ENCODE data around the gene CD9. TPM values are rescaled to one million over a fixed set of nuclear protein-coding genes. Genes with fewer than 3 reads are reported as not detected.
"Not testable (repeated sequence)": the region's sequence is repeated elsewhere in the genome, so short reads cannot be mapped to it uniquely, and the experiment has no call there.

Gene CD9
- total RNA-seq, 1 donor from 2014 or later: 17.6 TPM

DNA sequence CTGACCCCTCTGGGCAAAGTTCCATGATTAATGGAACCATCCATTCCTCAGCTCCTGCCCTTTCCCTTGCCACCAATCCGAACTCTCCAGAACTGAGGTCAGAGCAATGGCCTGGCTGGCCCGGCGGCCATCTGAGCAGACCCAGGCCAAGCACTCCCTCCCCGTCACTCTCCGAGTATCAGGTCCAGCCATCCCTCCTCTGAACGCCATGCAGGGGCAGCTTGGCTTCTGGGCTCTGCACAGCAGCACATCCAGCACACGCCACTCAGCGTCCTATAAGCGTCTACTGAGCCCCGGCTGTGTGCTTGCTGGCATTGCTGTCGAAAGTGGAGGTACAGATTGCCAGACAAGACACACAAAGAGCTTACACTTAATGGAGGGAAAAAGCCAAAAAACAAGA is 41.5 kb upstream of the CD9 start:
- no peaks in the 10 kb centered on the region for H3K4me1 Mint-ChIP-seq (ENCODE audit: low read depth, unreplicated experiment)
- no peaks in the 10 kb centered on the region for H3K9me3 Mint-ChIP-seq (ENCODE audit: unreplicated experiment)
- TF ChIP-seq, protein P1, sequence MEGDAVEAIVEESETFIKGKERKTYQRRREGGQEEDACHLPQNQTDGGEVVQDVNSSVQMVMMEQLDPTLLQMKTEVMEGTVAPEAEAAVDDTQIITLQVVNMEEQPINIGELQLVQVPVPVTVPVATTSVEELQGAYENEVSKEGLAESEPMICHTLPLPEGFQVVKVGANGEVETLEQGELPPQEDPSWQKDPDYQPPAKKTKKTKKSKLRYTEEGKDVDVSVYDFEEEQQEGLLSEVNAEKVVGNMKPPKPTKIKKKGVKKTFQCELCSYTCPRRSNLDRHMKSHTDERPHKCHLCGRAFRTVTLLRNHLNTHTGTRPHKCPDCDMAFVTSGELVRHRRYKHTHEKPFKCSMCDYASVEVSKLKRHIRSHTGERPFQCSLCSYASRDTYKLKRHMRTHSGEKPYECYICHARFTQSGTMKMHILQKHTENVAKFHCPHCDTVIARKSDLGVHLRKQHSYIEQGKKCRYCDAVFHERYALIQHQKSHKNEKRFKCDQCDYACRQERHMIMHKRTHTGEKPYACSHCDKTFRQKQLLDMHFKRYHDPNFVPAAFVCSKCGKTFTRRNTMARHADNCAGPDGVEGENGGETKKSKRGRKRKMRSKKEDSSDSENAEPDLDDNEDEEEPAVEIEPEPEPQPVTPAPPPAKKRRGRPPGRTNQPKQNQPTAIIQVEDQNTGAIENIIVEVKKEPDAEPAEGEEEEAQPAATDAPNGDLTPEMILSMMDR (IDR thresholded peaks at IDR 0.05; ENCODE audit: partially characterized antibody, unreplicated experiment): no peak
- H3K27ac Mint-ChIP-seq (ENCODE audit: unreplicated experiment): no peak overlapping the region
- peaks cover 9% of the 10 kb centered on the region for H3K36me3 Mint-ChIP-seq (ENCODE audit: unreplicated experiment)
- no peak overlapping the region for H3K4me3 Mint-ChIP-seq (ENCODE audit: unreplicated experiment)
- DNase-seq: no peak
- peaks cover 10% of the 10 kb centered on the region for H3K27me3 Mint-ChIP-seq (ENCODE audit: unreplicated experiment)

DNA sequence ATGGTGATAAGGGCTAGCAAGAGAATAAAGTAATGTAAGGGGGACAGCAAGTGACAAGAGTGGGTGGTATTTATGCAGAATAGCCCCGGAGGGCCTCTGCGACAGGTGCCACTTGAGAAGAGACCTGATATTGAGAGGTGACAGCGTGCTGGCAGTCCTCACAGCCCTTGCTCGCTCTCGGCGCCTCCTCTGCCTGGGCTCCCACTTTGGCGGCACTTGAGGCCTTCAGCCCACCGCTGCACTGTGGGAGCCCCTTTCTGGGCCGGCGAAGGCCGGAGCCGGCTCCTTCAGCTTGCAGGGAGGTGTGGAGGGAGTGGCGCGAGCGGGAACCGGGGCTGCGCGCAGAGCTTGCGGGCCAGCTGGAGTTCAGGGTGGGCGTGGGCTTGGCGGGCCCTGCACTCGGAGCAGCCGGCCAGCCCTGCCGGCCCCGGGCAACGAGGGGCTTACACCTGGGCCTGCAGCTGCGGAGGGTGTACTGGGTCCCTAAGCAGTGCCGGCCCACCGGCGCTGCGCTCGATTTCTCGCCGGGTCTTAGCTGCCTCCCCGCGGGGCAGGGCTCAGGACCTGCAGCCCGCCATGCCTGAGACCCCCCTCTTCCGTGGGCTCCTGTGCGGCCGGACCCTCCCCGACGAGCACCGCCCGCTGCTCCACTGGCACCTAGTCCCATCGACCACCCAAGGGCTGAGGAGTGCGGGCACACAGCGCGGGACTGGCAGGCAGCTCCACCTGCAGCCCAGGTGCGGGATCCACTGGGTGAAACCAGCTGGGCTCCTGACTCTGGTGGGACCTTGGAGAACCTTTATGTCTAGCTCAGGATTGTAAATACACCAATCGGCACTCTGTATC is 40.8 kb upstream of the CD9 start:
- not testable (repeated sequence) for DNase-seq; H3K4me1 Mint-ChIP-seq (ENCODE audit: low read depth, unreplicated experiment); H3K36me3 Mint-ChIP-seq (ENCODE audit: unreplicated experiment); H3K27ac Mint-ChIP-seq (ENCODE audit: unreplicated experiment); H3K4me3 Mint-ChIP-seq (ENCODE audit: unreplicated experiment); H3K9me3 Mint-ChIP-seq (ENCODE audit: unreplicated experiment)
- H3K27me3 Mint-ChIP-seq (ENCODE audit: unreplicated experiment): peaks cover 10% of the 10 kb centered on the region

DNA sequence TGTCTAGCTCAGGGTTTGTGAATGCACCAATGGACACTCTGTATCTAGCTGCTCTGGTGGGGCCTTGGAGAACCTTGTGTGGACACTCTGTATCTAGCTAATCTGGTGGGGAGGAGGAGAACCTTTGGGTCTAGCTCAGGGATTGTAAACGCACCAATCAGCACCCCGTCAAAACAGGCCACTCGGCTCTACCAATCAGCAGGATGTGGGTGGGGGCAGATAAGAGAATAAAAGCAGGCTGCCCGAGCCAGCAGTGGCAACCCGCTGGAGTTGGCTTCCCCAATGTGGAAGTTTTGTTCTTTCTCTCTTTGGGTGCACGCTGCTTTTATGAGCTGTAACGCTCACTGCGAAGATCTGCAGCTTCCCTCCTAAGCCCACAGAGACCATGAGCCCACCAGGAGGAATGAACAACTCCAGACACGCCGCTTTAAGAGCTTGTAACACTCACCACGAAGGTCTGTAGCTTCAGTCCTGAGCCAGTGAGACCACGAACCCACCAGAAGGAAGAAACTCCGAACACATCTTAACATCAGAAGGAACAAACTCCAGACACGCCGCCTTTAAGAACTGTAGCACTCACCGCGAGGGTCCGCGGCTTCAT is 40.1 kb upstream of the CD9 start:
- H3K4me3 Mint-ChIP-seq (ENCODE audit: unreplicated experiment); H3K4me1 Mint-ChIP-seq (ENCODE audit: low read depth, unreplicated experiment); H3K9me3 Mint-ChIP-seq (ENCODE audit: unreplicated experiment); H3K36me3 Mint-ChIP-seq (ENCODE audit: unreplicated experiment); DNase-seq; H3K27ac Mint-ChIP-seq (ENCODE audit: unreplicated experiment): not testable (repeated sequence)
- peaks cover 10% of the 10 kb centered on the region for H3K27me3 Mint-ChIP-seq (ENCODE audit: unreplicated experiment)

DNA sequence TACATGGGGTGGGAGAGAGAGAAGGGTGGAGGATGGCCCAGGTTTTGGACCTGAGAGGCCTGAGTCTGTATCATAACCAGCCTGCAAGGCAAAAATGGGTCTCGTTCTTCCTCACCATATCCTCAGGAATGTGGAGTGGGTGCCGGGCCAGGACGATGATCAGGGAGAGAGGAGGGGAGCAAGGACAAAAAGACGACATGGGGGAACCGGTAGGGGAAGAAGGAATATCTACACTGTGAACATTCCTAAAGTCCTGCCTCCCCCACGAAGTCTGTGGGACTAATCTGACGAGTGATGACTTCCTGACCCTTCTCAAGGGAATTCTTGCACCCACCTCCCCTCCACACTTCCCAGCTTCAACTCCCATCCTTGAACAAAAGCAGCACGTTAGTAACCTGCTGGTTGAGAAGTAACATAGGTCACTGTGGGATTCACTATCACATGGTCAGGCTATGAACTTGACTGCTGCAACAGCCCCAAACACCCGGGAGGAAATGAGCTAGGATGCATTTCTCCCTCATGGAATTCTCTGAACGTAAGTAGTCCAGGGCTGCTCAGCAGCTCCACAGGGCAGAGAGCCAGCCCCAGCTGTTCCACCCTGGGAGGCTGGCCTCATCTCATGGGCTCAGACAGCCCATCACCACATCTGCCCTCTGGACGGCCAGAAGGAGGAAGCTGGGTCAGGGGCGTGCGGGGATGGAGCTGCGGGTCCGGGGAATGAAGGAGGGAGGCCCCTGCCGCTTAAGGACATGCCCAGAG is 38.9 kb upstream of the CD9 start:
- no peaks in the 10 kb centered on the region for H3K4me1 Mint-ChIP-seq (ENCODE audit: low read depth, unreplicated experiment)
- H3K9me3 Mint-ChIP-seq (ENCODE audit: unreplicated experiment): no peaks in the 10 kb centered on the region
- DNase-seq: no peak
- H3K36me3 Mint-ChIP-seq (ENCODE audit: unreplicated experiment): peaks cover 9% of the 10 kb centered on the region
- TF ChIP-seq, protein P1 (IDR thresholded peaks at IDR 0.05; ENCODE audit: partially characterized antibody, unreplicated experiment): no peak
- peaks cover 10% of the 10 kb centered on the region for H3K27me3 Mint-ChIP-seq (ENCODE audit: unreplicated experiment)
- no peak overlapping the region for H3K4me3 Mint-ChIP-seq (ENCODE audit: unreplicated experiment)
- H3K27ac Mint-ChIP-seq (ENCODE audit: unreplicated experiment): no peak overlapping the region

DNA sequence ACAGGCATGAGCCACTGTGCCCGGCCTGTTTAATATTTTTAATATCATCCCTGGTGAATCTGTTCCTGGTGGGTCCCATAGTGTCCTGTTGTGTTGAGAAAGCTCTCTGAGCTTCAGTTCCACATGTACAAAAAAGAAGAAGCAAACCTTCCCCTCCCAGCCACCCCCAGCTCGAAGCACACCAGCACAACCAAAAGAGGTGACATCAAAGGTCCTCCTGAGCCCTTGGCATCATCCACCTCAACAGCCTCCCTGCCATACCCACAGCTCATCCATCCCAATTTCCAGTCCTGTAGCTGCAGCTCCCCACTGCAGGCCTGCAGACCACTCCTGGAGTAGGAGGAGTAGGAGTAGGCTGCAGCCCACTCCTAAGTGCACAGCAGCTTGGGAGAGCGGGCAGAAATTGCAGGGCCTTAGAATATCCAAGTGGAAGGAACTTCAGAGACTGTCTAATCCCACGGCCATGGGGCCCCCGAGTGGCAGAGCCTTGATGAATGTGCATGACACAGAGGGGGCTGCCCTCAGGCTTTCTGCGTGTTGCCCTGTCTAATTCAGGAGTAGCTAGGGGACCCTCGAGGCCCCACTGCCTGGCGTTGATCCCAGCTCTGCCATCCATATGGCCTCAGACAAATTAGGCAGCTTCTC is 36.7 kb upstream of the CD9 start:
- DNase-seq: no peak
- Mint-ChIP-seq H3K27me3 (ENCODE audit: unreplicated experiment) (peaks cover 12% of the 10 kb centered on the region), H3K27ac (ENCODE audit: unreplicated experiment) (no peak overlapping the region), H3K4me3 (ENCODE audit: unreplicated experiment) (no peak overlapping the region), H3K36me3 (ENCODE audit: unreplicated experiment) (peaks cover 9% of the 10 kb centered on the region), H3K4me1 (ENCODE audit: low read depth, unreplicated experiment) (no peaks in the 10 kb centered on the region), H3K9me3 (ENCODE audit: unreplicated experiment) (no peaks in the 10 kb centered on the region)
- TF ChIP-seq, protein P1 (IDR thresholded peaks at IDR 0.05; ENCODE audit: partially characterized antibody, unreplicated experiment): no peak
